ENCODE data around the gene AGFG2.
A peak's percentile ranks its signal among the peaks of the same experiment; 100 is the strongest.

Gene AGFG2

DNA sequence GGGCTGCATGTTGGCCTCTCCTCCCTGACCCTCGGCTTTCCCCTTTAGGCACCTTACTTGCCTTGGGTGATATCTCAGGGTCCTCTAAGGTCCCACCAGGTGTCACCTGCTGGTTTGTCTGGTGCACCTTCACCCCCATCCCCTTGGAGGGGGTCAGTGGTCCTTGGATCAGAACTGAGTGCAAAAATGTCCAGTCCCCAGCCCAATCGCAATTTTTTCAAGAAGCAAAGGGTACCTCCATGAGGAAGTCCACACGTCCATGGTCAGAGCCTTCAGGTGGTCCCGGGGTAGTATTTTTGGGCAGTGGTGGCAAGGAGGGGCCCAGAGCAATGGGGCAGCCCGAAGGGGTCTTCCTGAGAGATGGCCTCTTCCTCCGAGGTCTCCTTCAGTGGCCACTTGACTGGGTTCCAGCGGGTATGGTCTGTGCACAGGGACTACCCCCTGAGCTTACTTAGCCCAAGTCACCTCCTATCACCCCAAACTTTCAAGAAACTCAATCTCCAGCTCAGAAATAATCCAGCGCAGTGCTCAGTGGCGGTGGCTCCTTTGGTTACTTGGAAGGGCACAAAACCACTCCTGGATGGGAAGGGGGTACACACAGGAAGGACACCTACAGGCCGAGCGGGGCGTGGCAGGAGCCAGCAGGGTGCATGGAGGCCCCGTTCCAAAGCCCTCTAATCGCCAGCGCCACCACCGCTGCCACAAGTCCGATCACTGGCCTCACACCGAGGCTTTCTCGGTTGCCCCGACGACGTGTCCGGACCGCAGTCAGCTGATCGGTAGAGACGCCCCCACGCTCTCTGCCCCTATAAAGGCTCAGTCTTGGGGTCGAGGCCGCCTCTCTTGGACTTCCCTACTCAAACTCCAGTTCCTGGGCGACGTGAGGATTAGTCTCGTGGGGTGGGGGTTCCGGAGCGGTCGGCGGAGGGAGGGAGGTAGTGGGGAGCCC, 30.2 kb downstream of the AGFG2 start:
- no peak for DNase-seq (ENCODE audit: low spot score)
- peak; percentile 37 for FAIRE-seq

DNA sequence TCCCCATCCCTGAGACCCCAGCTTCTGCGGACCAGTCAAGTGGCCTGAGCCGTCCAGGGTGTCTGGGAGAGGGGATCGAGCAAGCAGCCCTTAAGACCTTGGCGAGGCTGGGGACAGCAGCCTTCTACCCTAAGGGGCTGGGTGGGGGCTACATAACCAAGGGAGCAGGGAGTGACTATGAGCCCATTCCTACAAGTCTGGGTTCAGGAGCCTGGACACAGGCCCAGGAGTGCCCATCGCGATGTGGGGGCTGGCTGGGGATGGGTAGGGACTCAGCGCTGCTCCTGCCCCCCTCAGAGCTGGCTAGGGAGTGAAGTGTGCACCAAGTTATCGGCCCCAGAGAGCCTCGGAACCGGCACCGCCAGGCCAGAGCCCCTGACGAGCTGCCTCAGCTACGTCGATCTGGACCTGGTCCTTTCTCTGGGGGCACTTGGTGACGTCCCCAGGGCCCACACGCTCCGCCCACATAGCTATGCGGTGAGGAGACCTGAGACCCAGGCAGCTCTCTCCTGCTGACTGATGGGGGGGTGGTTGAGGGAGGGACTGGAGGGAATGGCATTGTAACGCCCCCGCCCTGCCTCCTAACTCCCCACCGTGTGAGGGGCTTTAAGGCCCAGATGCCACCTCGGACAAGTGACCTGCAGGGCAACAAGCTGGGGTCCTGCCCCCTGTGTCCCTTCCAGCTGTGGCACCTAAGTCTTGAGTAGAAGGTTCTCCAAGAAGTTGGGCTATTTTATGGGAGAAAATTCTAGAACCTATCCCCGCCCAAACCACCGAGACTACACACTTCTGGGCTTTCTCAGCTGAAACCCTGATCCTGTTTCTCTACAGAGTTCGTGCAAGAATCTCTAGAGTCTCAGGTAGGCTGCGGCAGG, 32.2 kb downstream of the AGFG2 start:
- DNase-seq (ENCODE audit: low spot score) (peak; percentile 48), FAIRE-seq (no peak)

DNA sequence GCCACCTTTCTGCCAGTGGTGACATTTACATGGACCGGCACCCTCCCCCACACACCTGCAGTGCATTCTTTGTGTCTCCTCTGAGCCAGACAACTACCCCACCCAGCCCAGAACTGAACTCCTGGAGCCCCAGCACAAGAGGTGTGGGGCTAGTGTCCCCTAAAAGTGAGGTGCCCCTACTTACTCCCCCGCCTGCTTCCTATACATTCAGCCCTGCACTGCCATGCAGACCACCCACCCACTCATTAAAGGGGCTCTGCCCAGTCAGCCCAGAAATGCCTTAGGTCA, 32.8 kb downstream of the AGFG2 start:
- DNase-seq (ENCODE audit: low spot score) (no peak), FAIRE-seq (no peak)

DNA sequence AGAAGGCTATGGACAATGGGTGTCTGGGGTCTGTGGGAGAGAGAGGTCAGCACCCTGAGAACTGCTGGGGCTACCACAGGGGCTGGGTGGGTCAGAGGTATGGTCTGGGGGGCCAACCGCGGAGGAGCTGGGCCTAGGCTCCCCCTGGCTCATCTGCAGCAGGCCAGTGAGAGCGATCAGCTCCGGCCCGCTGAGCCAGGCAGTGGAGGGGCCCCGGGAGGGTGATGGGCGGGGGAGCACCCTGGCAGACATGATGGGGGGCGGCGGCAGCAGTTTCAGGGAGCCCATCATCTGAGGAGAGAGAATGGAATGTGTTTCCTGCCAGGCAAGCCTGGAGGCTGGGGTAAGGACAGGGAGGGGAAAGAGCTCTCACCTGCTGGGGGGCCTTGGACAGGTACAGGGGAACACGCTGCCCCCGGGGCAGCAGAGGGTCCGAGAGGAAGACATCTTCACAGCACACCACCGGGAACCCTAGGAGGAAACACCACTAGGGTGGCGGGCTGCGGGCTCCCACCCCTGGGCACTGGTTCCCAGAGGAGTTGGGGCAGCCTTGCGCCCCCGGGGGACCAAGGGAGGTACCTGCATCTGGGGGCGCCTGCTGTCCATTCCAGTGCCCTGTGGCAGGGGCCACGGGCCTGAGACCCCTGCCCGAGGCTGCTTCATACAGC, 33.4 kb downstream of the AGFG2 start:
- FAIRE-seq (peak; percentile 30), DNase-seq (ENCODE audit: low spot score) (no peak)

DNA sequence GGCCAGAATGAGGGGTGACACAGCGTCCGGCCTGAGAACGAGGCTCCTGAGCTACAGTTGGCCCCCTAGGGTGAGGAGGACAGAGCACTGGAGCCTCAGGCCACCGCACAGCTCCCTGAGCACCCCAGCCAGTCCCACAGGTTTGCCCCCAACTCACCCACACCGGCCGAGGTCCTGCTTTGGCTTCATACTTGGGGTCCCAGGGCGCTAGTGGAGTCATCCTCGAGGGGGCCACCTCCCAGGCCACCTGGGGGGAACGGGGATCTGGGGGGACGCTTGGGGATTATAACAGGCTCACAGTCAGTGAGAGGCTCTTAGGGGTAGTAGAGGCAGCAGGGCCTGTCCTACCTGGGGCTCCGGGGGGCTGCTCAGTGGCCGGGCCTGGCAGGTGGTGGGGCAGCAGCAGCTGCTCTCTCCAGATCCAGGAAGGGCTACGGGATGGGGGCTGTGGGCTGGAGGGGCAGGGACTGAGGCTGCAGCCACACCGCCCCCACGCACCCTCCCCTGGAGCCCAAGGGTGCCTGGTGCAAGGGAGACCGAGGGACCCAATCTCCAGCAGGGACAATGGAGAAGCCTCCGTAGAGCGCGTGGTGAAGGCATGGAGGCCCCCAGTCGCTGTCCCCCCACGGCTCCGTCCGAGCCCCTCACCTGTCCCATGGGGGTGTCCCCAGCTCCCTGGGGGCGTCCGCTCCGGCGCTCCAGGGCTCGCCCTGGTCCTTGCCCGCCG, 34.1 kb downstream of the AGFG2 start:
- no peak for DNase-seq (ENCODE audit: low spot score)

DNA sequence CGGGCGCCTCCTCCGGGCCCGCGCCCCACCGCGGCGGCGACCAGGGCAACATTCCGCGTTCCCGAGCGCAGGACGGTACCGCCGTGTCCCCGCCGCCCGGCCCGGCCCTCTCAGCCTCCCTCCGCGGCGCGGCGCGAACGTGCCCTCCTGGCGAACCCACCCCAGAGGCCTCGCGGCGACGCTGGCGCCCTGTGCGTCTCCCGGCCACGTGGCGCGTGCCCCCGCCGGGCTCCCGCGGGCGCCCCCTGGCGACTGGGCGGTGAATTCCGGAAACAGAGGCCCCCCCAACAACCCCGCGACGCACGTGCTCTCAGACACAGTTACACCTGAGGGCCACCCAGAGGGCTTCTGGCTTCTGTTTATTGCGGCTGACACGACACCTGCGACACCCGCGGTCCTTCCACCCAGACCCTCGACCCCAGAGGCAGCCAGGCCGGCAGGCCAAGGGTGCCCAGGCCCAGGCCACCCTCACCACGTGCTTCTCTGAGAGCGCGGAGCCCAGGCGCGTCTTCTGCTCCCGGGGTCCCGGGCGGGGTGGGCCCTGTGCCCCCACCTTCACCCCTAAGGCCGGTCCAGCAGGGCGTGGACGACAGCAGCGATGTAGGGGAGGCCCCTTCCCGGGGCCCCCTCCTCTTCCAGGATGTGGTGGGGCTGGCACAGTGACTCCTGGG, 34.8 kb downstream of the AGFG2 start, which contains the start of gene SAP25:
TSS of gene SAP25 (minus strand) at position 210 of the 671 bp plus-strand sequence. CDS start at position 52, 158 bp downstream.
- DNase-seq (ENCODE audit: low spot score) = peak; percentile 55
- no peak for FAIRE-seq

More for the DNA sequence above, 34.1 kb downstream of the AGFG2 start:
- FAIRE-seq = no peak

DNA sequence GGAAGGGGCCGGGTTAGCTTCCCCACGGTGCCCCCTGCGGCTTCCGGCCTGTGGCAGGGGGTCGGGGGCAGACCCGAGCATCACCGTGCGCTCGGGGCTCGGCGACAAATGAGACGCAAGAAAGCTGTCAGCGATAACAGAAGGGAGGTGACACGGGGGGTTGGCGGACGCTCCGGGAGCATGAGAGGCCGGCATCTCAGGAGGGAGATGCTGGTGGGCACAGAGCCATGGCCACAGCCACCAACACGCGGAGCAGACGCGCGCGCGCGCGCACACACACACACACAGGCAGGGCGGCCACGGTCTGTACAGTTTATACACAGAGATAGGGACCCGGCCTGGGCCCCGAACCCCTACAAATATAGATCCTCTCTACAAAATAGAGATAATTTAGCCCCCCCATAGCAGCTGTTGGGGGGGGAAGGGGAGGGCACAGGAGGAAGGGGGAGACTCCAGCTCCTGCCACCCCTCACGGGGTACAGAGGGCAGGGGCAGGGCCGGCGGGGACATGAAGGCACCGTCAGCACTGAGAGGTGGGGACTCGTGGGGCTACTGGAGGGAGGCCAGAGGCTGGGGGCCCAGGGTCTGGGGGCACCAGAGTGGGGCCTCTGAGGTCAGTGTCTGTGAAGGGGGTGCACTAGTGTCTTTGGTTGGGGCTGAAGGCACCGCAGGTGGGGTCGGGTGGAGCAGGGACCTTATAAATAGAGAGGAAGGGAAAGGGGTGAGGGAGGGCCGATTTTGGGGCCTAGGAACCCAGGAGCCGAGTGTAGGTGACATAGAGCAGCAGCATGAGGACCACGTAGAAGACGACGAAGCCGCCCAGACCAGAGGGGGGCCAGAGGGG, 35.6 kb downstream of the AGFG2 start:
- DNase-seq (ENCODE audit: low spot score) (no peak), FAIRE-seq (no peak)

DNA sequence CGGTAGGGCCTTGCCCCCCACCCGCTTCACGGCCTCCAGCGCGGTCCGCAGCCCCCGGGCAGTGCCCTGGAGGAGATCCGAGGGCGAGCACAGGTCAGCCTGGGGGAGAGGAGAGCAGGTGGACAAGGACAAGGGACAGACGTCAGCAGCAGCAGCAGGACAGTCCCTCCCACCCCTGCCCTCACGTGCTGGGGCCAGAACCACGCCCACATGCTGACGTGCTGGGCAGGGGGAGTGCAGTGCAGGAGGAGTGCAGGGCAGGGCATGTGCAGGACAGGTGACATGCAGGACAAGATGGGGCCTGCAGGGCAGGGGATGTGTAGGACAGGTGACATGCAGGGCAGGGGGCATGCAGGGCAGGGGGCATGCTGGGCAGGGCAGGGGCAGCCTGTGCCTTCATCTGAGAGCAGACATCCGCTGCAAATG, 36.2 kb downstream of the AGFG2 start:
- FAIRE-seq (peak; percentile 94), DNase-seq (ENCODE audit: low spot score) (no peak)

DNA sequence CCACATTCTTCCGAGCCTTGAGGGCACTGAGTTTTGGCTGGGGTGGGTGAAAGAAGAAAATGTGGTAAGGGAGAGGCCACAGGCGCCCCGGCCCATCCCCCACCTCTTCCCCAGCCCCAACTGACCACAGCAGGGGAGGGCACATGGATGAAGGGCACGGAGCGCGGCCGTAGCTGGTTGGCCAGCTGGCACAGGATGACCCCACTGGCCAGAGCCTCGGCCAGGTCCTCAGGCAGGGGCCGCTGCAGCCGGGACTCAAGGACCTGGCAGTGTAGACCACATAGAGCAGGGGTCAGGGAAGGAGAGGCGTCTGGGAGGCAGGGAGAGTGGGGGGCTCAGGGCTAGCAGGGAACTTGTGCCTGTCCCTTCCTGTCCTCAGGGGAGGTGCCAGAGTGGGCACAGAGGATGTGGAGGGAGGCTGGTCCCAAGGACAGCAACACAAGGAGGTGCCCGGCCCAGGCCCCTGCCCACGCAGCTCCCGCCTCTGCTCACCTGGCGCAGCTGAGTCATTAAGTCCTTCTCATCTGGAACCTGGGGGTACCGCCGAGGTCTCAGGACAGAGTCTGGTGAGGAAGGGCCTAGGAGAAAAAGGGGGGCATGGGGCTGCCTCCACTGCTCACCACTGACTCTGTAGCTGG, 36.9 kb downstream of the AGFG2 start:
- no peak for DNase-seq (ENCODE audit: low spot score)
- no peak for FAIRE-seq

DNA sequence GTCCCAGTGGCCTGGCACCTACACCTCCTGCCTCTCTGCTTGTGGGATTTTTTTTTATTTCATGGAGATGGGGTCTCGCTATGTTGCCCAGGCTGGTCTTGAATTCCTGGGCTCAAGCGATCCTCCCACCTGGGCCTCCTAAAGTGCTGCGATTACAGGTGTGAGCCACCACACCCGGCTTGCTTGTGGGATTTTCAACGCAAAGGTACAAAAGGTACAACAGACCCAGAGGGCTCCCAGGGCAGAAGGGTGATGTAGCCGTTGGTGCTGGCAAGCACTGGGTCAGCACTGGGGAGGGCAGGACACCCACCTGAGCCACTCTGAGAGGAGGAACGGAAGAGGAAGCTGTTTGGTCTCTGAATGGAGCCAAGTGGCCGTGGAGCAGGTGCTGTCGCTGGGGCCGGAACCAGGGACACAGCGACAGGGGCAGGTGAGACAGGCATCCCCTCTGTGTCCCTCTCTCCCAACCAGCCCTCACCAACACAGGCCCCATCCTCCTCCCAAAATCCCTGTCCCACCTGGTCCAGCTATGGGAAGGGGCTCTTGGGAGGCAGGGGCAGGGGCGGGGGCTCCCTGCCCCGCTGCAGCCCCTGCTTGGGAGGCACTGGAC, 37.5 kb downstream of the AGFG2 start:
- FAIRE-seq = no peak
- no peak for DNase-seq (ENCODE audit: low spot score)

DNA sequence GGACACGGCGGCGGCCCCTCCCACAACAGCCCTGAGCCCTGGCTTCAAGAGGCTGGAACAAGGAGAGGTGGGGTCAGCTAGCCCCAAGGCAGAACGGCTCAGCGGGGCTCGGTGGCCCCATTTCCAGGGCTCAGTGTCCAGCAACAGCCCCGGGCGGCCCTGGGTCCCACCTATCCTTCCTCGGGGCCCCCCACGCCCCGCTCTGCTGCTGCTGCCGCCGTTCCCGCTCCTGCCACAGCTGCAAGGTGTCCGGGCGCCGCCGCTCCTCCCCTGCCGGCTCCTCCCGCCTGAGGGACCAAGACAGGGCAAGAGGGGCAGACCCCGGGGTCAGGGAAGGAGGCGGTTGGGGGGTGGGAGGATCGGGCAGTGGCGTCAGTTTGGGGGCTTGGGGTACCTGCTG, 38.1 kb downstream of the AGFG2 start:
- no peak for DNase-seq (ENCODE audit: low spot score)

DNA sequence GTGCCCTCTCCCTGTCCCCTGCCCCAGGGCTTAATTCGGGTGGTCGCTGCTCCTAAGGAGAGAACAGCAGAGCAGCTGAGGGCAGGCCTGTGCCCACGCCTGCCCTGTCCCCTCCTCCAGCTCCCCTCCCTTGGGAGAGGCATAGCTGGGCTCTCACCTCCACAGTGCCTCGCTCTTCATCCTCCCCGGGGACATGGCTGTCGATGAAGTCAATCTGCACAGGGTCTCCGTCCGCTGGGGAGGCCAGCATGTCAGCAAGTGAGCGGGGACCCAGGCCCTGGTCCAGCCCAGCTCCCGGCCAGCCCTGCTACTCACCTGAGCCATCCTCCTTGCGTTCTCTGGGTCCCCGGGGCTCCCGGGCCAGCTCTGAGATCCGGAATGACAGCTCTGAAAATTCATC, 38.5 kb downstream of the AGFG2 start:
- FAIRE-seq (no peak), DNase-seq (ENCODE audit: low spot score) (no peak)

More for the DNA sequence above, 38.1 kb downstream of the AGFG2 start:
- FAIRE-seq = no peak

DNA sequence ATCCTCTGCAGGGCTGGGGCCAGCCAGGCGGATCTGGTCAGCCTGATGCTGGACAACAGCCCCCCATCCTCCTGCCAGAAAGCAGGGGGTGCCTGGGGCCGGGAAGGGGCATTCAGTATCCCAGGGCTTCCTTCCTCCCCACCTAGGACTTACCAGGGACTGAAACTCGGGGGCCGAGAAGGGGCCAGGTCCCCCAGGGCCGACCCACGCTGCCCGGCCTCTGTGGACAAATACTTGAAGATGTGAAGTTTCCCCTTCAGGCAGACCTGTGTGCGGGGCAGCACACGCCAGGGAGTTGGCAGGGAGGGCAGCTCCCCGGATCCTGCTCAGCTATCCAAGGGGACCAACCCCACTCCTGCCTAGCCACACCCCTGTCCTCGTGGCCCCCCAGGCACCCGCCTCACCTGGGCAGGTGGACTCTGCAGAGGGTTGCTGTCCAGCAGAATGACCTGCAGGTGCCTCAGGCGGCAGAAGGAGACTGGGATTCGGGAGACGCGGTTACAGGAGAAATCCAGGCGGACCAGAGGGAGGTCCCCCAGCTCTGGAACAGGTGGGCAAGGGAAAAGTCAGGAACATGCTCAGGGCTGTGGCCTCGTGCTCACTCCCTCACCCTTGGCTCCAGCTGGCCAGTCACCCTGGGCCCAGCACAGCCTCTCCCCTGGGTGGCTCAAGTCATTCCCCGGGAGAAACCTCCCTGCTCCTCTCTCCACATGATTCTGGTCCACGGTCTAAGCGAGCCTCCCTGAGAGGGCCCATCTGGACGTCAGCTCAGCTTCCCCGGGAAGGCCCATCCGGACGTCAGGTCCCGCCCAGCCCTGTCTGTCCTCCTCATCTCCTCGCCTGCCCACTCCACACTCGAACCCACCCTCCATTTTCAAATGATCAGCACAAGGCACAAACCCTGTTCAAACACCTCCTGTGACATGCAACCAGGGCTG, 39.5 kb downstream of the AGFG2 start:
- no peak for DNase-seq (ENCODE audit: low spot score)
- FAIRE-seq = no peak

DNA sequence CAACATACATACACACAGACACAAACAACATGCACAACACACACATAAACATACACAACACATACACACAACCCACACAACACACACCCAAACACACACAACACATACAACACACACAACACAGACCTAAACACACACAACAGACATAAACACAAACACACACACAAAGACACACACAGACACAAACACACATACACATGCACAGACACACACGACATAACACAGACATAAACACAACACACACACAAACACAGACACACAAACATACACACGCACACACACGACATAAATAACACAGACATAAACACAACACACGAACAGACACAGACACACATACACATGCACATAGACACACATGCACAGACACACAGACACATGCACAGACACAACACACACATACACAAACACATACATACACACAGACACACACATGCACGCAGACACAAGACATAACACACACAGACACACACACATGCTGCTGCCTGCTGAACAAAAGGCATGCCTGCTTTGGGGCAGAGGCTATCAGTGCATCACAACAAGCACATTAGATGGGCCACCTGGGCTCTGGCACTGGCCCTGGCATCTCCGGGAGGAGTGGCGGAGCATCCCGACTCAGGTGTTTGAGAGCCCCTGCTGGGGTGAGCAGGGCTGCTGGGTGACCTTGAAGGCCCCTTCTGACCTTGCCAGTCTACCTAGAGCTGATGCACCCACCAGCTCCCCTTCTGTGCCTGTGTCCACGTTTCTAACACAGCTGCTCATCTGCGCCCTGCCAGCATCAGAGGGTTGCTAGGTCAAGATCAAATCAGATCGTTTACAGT, 41.7 kb downstream of the AGFG2 start:
- FAIRE-seq = peak; percentile 100
- DNase-seq (ENCODE audit: low spot score) = no peak

DNA sequence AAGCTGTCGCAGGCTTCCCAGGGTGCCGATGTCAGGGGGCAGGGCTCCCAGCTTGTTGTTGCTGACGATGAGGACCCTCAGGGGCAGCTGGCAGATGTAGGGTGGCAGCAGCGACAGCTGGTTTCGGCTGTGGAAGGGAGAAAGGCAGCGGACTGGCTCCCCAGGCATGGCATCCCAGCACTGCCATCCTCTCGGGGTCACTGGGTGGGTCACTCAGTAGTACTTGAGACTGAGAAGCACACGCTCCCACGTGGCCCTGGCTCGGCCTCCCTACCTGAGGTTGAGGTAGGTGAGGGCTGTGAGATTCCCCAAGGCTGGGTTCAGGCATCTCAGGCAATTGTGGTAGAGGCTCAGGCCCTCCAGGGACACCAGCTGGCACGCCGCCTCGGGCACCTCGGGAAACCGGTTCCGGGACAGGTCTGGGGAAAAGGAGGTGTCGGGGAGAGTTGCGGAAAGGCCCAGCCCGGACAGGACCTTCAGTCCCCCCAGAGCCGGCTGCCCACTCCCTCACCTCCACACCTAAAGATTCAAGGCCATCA, 43.1 kb downstream of the AGFG2 start:
- FAIRE-seq (no peak), DNase-seq (ENCODE audit: low spot score) (no peak)

DNA sequence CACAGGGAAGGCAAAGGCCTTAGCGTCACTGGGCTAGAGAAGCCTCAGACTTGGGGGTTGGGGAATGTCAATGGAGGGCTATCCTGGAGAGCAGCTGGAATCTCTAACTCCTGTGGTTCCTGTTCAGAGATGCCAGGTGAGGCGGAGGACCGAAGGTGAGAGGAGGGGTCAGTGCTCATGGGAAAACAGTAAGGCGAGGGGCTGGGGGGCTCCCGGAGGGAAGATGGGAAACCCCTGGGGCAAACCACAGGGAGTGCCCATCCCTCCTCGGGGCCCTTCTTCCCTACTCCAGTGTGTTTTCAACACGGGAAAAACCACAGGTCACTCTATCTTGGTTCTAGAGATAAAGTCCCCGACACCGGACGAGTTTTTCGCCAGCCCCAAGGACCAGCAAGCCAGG, 43.6 kb downstream of the AGFG2 start:
- DNase-seq (ENCODE audit: low spot score) = no peak
- FAIRE-seq = no peak
